Measurements from ENCODE around the gene ICE2.

ICE2 gene

GRCh38 chr15:60374209-60374608, 104.7 kb downstream of the ICE2 start:
- DNase-seq (ENCODE audit: low spot score), result no peak
- TF ChIP-seq, protein P1, sequence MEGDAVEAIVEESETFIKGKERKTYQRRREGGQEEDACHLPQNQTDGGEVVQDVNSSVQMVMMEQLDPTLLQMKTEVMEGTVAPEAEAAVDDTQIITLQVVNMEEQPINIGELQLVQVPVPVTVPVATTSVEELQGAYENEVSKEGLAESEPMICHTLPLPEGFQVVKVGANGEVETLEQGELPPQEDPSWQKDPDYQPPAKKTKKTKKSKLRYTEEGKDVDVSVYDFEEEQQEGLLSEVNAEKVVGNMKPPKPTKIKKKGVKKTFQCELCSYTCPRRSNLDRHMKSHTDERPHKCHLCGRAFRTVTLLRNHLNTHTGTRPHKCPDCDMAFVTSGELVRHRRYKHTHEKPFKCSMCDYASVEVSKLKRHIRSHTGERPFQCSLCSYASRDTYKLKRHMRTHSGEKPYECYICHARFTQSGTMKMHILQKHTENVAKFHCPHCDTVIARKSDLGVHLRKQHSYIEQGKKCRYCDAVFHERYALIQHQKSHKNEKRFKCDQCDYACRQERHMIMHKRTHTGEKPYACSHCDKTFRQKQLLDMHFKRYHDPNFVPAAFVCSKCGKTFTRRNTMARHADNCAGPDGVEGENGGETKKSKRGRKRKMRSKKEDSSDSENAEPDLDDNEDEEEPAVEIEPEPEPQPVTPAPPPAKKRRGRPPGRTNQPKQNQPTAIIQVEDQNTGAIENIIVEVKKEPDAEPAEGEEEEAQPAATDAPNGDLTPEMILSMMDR (IDR thresholded peaks at IDR 0.05; ENCODE audit: extremely low read depth, insufficient read depth, missing control alignments), result no peak
- in situ Hi-C loops (cut with MboI; ENCODE audit: low pct_unique_long_range_greater_than_20kb, low sequenced_read_pairs, unreplicated experiment), result no loop called here

- in situ Hi-C loops (cut with MboI; ENCODE audit: low pct_unique_long_range_greater_than_20kb, low sequenced_read_pairs, unreplicated experiment), result no loop called here
- no peak for DNase-seq (ENCODE audit: low spot score)
- TF ChIP-seq, protein P1 (IDR thresholded peaks at IDR 0.05; ENCODE audit: extremely low read depth, insufficient read depth, missing control alignments), result no peak
Measured at GRCh38 chr15:60373745-60374144, 105.2 kb downstream of the ICE2 start.

GRCh38 chr15:60373327-60373726, 105.6 kb downstream of the ICE2 start:
- no peak for DNase-seq (ENCODE audit: low spot score)
- TF ChIP-seq, protein P1 (IDR thresholded peaks at IDR 0.05; ENCODE audit: extremely low read depth, insufficient read depth, missing control alignments), result no peak
- in situ Hi-C loops (cut with MboI; ENCODE audit: low pct_unique_long_range_greater_than_20kb, low sequenced_read_pairs, unreplicated experiment), result no loop called here

GRCh38 chr15:60372756-60373155, 106.2 kb downstream of the ICE2 start:
- TF ChIP-seq, protein P1 (IDR thresholded peaks at IDR 0.05; ENCODE audit: extremely low read depth, insufficient read depth, missing control alignments), result no peak
- no peak for DNase-seq (ENCODE audit: low spot score)
- in situ Hi-C loops (cut with MboI; ENCODE audit: low pct_unique_long_range_greater_than_20kb, low sequenced_read_pairs, unreplicated experiment), result no loop called here

DNA sequence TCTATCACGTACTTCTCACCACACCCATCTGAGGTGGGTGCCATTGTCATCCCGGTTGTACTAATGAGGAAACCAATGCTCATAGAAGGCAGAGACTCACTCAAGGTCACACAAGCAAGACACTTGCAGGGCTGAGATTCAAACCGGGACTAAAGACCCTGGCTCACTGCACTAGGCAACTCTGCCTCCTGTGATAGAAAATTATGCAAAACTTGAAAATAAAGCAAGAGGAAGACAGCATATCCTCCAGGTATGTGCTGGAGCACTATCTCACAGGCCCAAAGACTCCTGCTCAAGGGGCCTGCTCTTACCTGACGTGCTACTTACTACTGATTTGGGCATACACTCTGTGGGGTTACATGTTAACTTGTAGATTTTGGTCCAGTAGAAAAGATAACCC, 106.7 kb downstream of the ICE2 start:
- in situ Hi-C loops (cut with MboI; ENCODE audit: low pct_unique_long_range_greater_than_20kb, low sequenced_read_pairs, unreplicated experiment), result no loop called here
- TF ChIP-seq, protein P1 (IDR thresholded peaks at IDR 0.05; ENCODE audit: extremely low read depth, insufficient read depth, missing control alignments), result no peak
- no peak for DNase-seq (ENCODE audit: low spot score)

GRCh38 chr15:60371175-60372051, 107.5 kb downstream of the ICE2 start:
- in situ Hi-C loops (cut with MboI; ENCODE audit: low pct_unique_long_range_greater_than_20kb, low sequenced_read_pairs, unreplicated experiment), result no loop called here
- TF ChIP-seq, protein P1 (IDR thresholded peaks at IDR 0.05; ENCODE audit: extremely low read depth, insufficient read depth, missing control alignments), result no peak
- no peak for DNase-seq (ENCODE audit: low spot score)

All from GM13977 (cell line).